Measurements from ENCODE around the gene IKBKE.

IKBKE gene

GRCh38 chr1:206506405-206507283 lies 36.4 kb downstream of the IKBKE start:
- TF ChIP-seq CTCF (conservative IDR thresholded peaks at IDR 0.05) (no peak), ZFX (IDR thresholded peaks at IDR 0.05) (no peak)
- peak overlapping the region; percentile 6; the same call in 1 of the 2 replicates for H3K27ac ChIP-seq

GRCh38 chr1:206507284-206508129 lies 37.2 kb downstream of the IKBKE start, which contains the start of gene RASSF5:
Gene RASSF5 (plus strand): TSS chr1:206507531. CDS start chr1:206507603, 72 bp downstream.
- peak within 1 kb of the TSS; percentile 6; the same call in 1 of the 2 replicates for H3K27ac ChIP-seq
- TF ChIP-seq ZFX (IDR thresholded peaks at IDR 0.05) = no peak
- TF ChIP-seq CTCF (conservative IDR thresholded peaks at IDR 0.05) = no peak

GRCh38 chr1:206508130-206508889 lies 38.0 kb downstream of the IKBKE start:
- TF ChIP-seq ZFX (IDR thresholded peaks at IDR 0.05) (no peak), CTCF (conservative IDR thresholded peaks at IDR 0.05) (no peak)
- no peak overlapping the region for H3K27ac ChIP-seq

GRCh38 chr1:206508956-206509355 lies 38.7 kb downstream of the IKBKE start:
- no peak overlapping the region for H3K27ac ChIP-seq
- TF ChIP-seq CTCF (conservative IDR thresholded peaks at IDR 0.05) (no peak), ZFX (IDR thresholded peaks at IDR 0.05) (no peak)

- H3K27ac ChIP-seq = no peak overlapping the region
Observed at GRCh38 chr1:206509612-206510257, 39.5 kb downstream of the IKBKE start.

More at GRCh38 chr1:206509612-206510257, 39.5 kb downstream of the IKBKE start:
- TF ChIP-seq ZFX (IDR thresholded peaks at IDR 0.05) = no peak
- no peak for TF ChIP-seq CTCF (conservative IDR thresholded peaks at IDR 0.05)
